Measurements from ENCODE around the gene CHRNB2.

DNA sequence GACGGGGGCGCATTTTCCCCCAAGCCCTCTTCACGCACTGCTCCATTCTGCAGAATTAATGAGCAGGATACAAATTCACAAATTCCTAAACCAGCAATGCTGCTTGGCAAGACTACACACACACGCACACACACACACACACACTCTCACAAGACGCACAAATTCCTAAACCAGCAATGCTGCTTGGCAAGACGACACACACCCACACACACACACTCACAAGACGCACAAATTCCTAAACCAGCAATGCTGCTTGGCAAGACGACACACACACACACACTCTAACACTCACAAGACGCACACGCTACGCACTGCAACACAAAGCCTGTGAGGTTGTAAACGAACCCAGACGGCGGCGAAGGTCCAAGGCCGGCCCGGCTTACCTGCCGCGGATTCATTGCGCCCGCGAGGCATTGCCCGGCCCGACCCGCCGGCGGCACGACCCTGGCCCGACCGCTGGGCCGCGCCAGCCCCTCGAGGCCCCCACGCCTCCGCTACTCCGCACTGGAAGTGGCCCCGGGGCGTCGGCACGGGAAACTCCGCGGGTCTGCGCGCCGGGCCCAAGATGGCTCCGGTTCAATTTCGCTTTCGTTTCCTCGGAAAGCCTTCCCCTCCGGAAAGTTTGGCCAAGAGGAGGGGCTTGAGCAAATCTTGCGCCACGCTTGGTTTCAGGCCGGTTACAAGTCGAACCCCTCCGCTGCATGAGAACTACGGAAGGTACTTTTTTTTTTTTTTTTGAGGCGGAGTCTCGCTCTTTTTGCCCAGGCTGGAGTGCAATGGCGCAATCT, 40.2 kb downstream of the CHRNB2 start, which contains the start of gene ADAR:
- TF ChIP-seq ELF4 (IDR thresholded peaks at IDR 0.05) (no peak), BHLHE40 (IDR thresholded peaks at IDR 0.05; ENCODE audit: borderline replicate concordance) (no peak), SUZ12 (IDR thresholded peaks at IDR 0.05) (no peak), FOXA1 (IDR thresholded peaks at IDR 0.05) (no peak), SP1 (IDR thresholded peaks at IDR 0.05) (no peak)
